ENCODE measurements around the gene TRABD2B. TPM values are rescaled to one million over a fixed set of nuclear protein-coding genes. Genes with fewer than 3 reads are reported as not detected.

TRABD2B gene
- total RNA-seq, 2 donors from 2014 or later = 3.1 to 8.1 TPM

- Histone ChIP-seq H3K9me3 (no peaks in the 10 kb centered on the region), H3K4me1 (peaks cover 0 to 37% of the 10 kb centered on the region in 2 donors), H3K27me3 (no peaks in the 10 kb centered on the region), H3K27ac (peak overlapping the region in 1 of 2 donors; percentile 43), H3K36me3 (no peaks in the 10 kb centered on the region), H3K4me3 (no peak overlapping the region)
- TF ChIP-seq, protein P1, sequence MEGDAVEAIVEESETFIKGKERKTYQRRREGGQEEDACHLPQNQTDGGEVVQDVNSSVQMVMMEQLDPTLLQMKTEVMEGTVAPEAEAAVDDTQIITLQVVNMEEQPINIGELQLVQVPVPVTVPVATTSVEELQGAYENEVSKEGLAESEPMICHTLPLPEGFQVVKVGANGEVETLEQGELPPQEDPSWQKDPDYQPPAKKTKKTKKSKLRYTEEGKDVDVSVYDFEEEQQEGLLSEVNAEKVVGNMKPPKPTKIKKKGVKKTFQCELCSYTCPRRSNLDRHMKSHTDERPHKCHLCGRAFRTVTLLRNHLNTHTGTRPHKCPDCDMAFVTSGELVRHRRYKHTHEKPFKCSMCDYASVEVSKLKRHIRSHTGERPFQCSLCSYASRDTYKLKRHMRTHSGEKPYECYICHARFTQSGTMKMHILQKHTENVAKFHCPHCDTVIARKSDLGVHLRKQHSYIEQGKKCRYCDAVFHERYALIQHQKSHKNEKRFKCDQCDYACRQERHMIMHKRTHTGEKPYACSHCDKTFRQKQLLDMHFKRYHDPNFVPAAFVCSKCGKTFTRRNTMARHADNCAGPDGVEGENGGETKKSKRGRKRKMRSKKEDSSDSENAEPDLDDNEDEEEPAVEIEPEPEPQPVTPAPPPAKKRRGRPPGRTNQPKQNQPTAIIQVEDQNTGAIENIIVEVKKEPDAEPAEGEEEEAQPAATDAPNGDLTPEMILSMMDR (IDR thresholded peaks at IDR 0.05) = no peak
- DNase-seq (ENCODE audit: low spot score) = no peak
Observed at GRCh38 chr1:47950471-47950870, 46.7 kb downstream of the TRABD2B start.

GRCh38 chr1:47948126-47948525 is 49.1 kb downstream of the TRABD2B start:
- no peak for DNase-seq (ENCODE audit: low spot score)
- no peaks in the 10 kb centered on the region for H3K9me3 ChIP-seq
- no peak overlapping the region for H3K27ac ChIP-seq
- H3K4me3 ChIP-seq = no peak overlapping the region
- TF ChIP-seq, protein P1 (IDR thresholded peaks at IDR 0.05) = peak in 1 of 2 donors; percentile 40
- H3K4me1 ChIP-seq = peaks cover 0 to 38% of the 10 kb centered on the region in 2 donors
- no peaks in the 10 kb centered on the region for H3K27me3 ChIP-seq
- no peaks in the 10 kb centered on the region for H3K36me3 ChIP-seq

DNA sequence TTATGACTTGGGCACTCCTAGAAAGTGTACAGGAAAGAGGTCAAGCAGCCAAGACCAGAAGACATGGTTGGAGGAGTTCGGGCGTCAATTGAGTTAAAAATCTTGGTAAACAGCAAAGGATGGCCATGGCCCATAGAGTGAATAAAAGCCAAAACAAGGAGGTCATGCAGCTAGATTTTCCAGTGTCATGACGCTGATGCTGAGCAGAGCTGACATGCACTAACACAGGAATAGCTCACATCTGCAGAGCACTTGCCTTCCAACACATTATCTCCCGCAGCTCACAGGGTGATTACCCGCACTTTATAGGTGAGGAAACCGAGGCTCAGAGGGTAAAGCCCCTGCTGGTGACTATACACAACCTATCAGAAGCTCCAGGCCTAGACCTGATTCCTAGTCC is 49.7 kb downstream of the TRABD2B start:
- TF ChIP-seq, protein P1 (IDR thresholded peaks at IDR 0.05) = no peak
- no peak overlapping the region for H3K4me3 ChIP-seq
- no peaks in the 10 kb centered on the region for H3K9me3 ChIP-seq
- no peak overlapping the region for H3K27ac ChIP-seq
- H3K27me3 ChIP-seq = no peaks in the 10 kb centered on the region
- DNase-seq (ENCODE audit: low spot score) = no peak
- no peaks in the 10 kb centered on the region for H3K36me3 ChIP-seq
- peaks cover 0 to 32% of the 10 kb centered on the region in 2 donors for H3K4me1 ChIP-seq

GRCh38 chr1:47944561-47944960 is 52.6 kb downstream of the TRABD2B start:
- Histone ChIP-seq H3K27ac (peak overlapping the region; percentile 35 to 45), H3K4me1 (peaks cover 0 to 45% of the 10 kb centered on the region in 2 donors), H3K36me3 (no peaks in the 10 kb centered on the region), H3K27me3 (no peaks in the 10 kb centered on the region), H3K4me3 (no peak overlapping the region), H3K9me3 (no peaks in the 10 kb centered on the region)
- DNase-seq (ENCODE audit: low spot score) = no peak
- TF ChIP-seq, protein P1 (IDR thresholded peaks at IDR 0.05) = no peak

DNA sequence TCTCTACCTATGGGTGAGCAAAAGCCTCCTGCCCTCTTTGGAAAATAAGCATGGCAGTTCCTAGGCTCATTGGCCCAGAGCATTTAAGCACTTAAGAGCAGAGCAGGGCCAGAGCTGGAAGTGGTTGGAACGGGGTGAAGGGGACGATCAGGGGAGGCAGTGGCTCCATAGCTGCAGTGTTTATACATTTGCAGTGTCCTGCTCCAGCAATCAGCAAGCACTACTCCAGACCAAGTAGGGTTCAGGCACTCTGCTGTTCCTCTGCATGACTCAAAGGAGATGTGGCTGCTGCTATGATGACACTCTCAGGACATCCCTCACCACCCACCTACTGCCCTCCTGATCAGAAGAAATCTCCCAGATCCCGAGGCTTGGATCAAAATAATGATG is 55.0 kb downstream of the TRABD2B start:
- DNase-seq (ENCODE audit: low spot score) = no peak
- Histone ChIP-seq H3K36me3 (no peaks in the 10 kb centered on the region), H3K4me3 (no peak overlapping the region), H3K27ac (no peak overlapping the region), H3K9me3 (no peaks in the 10 kb centered on the region), H3K4me1 (peaks cover 0 to 60% of the 10 kb centered on the region in 2 donors), H3K27me3 (no peaks in the 10 kb centered on the region)
- TF ChIP-seq, protein P1 (IDR thresholded peaks at IDR 0.05) = no peak

DNA sequence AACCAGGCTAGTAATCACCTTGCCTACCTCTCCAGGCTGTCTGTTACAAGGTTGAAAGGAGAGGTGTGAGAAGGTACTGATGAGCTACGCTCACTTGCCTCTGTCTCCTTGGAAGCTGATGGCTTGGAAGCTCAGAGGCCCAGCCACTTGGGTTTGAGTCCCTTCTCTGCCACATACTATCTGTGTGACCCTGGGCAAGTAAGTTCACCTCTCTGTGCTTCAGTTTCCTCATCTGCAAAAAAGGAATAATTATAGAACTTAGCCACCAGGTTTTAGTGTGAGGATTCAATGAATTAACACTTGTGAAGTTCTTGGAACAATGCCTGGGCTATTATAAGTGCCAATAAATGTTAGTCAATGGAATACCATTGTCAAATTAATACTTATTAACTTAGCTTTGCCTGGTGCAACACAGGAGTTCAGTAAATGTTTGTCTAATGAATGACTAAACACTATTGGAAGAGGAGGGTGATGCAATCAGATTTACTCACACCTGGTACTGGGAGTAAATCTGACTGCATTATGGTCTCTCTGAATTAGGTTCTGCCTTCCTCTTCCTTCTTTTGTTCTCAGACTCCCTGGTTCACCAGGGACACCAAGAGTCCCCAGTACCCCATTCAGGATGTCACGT is 55.5 kb downstream of the TRABD2B start:
- H3K27me3 ChIP-seq = no peaks in the 10 kb centered on the region
- TF ChIP-seq, protein P1 (IDR thresholded peaks at IDR 0.05) = no peak
- no peak for DNase-seq (ENCODE audit: low spot score)
- no peaks in the 10 kb centered on the region for H3K36me3 ChIP-seq
- no peaks in the 10 kb centered on the region for H3K9me3 ChIP-seq
- H3K4me1 ChIP-seq = peaks cover 0 to 60% of the 10 kb centered on the region in 2 donors
- no peak overlapping the region for H3K27ac ChIP-seq
- no peak overlapping the region for H3K4me3 ChIP-seq
